Endothelial cell of umbilical vein (primary cell): Measurements from ENCODE around the gene ZMAT5.

Experiments
- CTCF ChIP-seq, 2 donors: IDR thresholded peaks; 1 replicate in 1 of 2; 2 replicates in 1 of 2; pipeline ENCODE4 v1.5.1; 2011; ENCODE audit warnings: low read length in 2 of 2, mild to moderate bottlenecking in 2 of 2, moderate library complexity in 2 of 2, control low read depth in 1 of 2, inconsistent platforms in 1 of 2, low read depth in 1 of 2; ENCODE audit not compliant: insufficient read depth in 1 of 2; ENCODE audit errors: extremely low read depth in 1 of 2
- JUN ChIP-seq: IDR thresholded peaks from 2 replicates; pipeline ENCODE4 v1.6.1; 2011; ENCODE audit warnings: borderline replicate concordance, low read depth; ENCODE audit not compliant: insufficient read length, insufficient read depth
- MAX ChIP-seq: IDR thresholded peaks from 2 replicates; pipeline ENCODE4 v1.6.1; 2011; ENCODE audit not compliant: insufficient read depth, insufficient read length
- MYC ChIP-seq: IDR thresholded peaks from one replicate; pipeline ENCODE4 v1.6.1; 2011; ENCODE audit warnings: mild to moderate bottlenecking, low read depth, low read length
- POLR2A ChIP-seq: IDR thresholded peaks from 2 replicates; pipeline ENCODE4 v1.6.1; 2012; ENCODE audit warnings: low read depth, mild to moderate bottlenecking, control low read depth, low read length
- POLR2AphosphoS5 ChIP-seq: IDR thresholded peaks from 2 replicates; pipeline ENCODE4 v1.6.1; 2012; ENCODE audit warnings: low read depth, mild to moderate bottlenecking, control low read depth, low read length, moderate library complexity; ENCODE audit not compliant: insufficient read depth

GRCh38 chr22:29693161-29693560 lies 73.6 kb downstream of the ZMAT5 start:
- TF ChIP-seq POLR2A = no peak
- no peak for TF ChIP-seq POLR2AphosphoS5
- no peak for TF ChIP-seq CTCF (IDR thresholded peaks at IDR 0.05; ENCODE audit: extremely low read depth in 1 of 2, insufficient read depth in 1 of 2, low read depth in 1 of 2, low read length in 2 of 2)
- no peak for TF ChIP-seq MYC
- TF ChIP-seq JUN = no peak
- TF ChIP-seq MAX = no peak
